Right ventricle myocardium inferior (tissue), 1 donor: Measurements from ENCODE around the gene MUC5AC. TPM values are rescaled to one million over a fixed set of nuclear protein-coding genes. Genes with fewer than 3 reads are reported as not detected.
"Not testable (repeated sequence)": the region's sequence is repeated elsewhere in the genome, so short reads cannot be mapped to it uniquely, and the experiment has no call there.

Source experiments
- ATAC-seq: fragments of 200-7000 bp; cut with Tn5 transposase; one replicate; pipeline ENCODE4 v1.9.1; 2020; ENCODE audit warnings: mild to moderate bottlenecking, moderate library complexity
- DNase-seq: peaks from one replicate; pipeline ENCODE4 v3.0.0; 2021; ENCODE audit errors: missing footprints
- intact Hi-C: fragments of 100-400 bp; cut with DNase I; formaldehyde crosslinking; loops from one replicate; pipeline ENCODE4 v1.11.0; 2022
- total RNA-seq: library from RNA; stranded (reverse); fragmentation: NEBNext Ultra II Directional; extraction: Animal tissue kit (Norgen Biotek cat#: 25700); gene quantifications from one replicate; pipeline ENCODE4 v1.2.1, GENCODE V29; 2021
- donor health status: DM: no; HTN: yes; CAD: no; lungs with severe emphysema.

MUC5AC gene
- total RNA-seq, 1 donor from 2014 or later: not detected

- intact Hi-C loops: no loop called here
- no peak for ATAC-seq
- peak; percentile 61 for DNase-seq
These were observed 79.4 kb downstream of the MUC5AC start for GRCh38 chr11:1237128-1237580.

DNA sequence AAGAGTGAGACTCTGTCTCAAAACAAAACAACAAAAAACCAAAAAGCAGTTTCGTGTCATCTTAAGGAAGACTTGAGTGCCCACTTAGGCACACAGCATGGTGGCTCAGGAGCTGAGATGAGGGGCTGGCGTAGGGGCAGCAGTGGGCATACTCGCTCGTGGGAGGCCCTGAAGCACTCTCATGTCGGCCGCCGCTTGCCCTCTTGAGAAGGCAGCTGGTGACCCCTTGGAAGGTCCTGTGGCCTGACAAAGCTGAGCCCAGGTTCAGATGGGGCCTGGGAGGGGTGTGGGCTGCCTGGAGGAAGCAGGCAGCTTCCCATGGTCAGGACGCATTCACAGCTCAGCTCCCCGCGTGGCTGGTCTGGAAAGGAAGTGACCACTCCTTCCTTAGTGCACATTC, 80.1 kb downstream of the MUC5AC start:
- intact Hi-C loops: no loop called here
- DNase-seq: peak; percentile 37
- ATAC-seq: no peak

DNA sequence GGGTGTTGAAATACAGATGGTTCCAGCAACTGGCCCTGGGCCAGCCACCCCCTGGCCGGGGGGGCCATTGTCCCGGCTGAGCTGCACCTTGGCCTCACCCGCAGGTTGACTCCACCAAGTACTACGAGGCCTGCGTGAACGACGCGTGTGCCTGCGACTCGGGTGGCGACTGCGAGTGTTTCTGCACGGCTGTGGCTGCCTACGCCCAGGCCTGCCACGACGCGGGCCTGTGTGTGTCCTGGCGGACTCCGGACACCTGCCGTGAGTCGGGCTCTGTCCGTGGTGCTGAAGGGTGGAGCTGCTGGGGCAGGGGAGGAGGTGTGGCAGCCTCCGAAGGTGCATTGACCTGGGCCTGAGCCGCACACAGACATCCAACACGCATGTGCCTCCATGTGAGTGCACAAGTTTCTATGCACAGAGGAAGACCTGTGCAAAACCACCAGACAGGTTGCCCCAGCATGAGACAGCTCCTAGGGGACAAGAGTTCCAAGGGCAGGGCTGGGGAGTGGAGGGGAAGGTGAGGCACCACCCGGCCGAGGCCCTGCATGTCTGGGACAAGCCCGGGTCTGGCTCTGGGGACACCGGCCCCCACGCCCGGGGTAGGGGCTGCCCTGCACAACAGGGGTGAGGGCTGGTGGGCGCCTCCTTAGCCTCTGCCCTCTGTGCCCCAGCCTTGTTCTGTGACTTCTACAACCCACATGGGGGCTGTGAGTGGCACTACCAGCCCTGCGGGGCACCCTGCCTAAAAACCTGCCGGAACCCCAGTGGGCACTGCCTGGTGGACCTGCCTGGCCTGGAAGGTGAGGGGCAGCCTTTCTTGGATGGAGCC, 81.2 kb downstream of the MUC5AC start:
- peak; percentile 41 for DNase-seq
- peak; percentile 30 for ATAC-seq
- intact Hi-C loops: no loop called here

- intact Hi-C loops: no loop called here
- DNase-seq (peak; percentile 44), ATAC-seq (no peak)
These were observed 81.9 kb downstream of the MUC5AC start for GRCh38 chr11:1239596-1240205.

- DNase-seq (peak; percentile 44), ATAC-seq (no peak)
- intact Hi-C loops: no loop called here
These were observed 83.0 kb downstream of the MUC5AC start for GRCh38 chr11:1240771-1241170.

DNA sequence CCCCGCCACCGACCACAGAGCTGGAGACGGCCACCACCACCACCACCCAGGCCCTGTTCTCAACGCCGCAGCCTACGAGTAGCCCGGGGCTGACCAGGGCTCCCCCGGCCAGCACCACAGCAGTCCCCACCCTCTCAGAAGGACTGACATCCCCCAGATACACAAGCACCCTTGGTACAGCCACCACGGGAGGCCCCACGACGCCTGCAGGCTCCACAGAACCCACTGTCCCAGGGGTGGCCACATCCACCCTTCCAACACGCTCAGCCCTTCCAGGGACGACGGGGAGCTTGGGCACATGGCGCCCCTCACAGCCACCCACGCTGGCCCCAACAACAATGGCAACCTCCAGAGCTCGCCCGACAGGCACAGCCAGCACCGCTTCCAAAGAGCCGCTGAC, 84.0 kb downstream of the MUC5AC start:
- DNase-seq: no peak
- intact Hi-C loops: no loop called here
- no peak for ATAC-seq

GRCh38 chr11:1242289-1242688, 84.5 kb downstream of the MUC5AC start:
- no peak for ATAC-seq
- peak; percentile 11 for DNase-seq
- intact Hi-C loops: no loop called here

DNA sequence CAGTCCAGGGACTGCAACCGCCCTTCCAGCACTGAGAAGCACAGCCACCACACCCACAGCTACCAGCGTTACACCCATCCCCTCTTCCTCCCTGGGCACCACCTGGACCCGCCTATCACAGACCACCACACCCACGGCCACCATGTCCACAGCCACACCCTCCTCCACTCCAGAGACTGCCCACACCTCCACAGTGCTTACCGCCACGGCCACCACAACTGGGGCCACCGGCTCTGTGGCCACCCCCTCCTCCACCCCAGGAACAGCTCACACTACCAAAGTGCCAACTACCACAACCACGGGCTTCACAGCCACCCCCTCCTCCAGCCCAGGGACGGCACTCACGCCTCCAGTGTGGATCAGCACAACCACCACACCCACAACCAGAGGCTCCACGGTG, 85.0 kb downstream of the MUC5AC start:
- ATAC-seq, intact Hi-C loops: not testable (repeated sequence)
- DNase-seq: peak; percentile 9

- intact Hi-C loops, ATAC-seq: not testable (repeated sequence)
- DNase-seq: peak; percentile 7
These were observed 85.8 kb downstream of the MUC5AC start for GRCh38 chr11:1243521-1243920.

- intact Hi-C loops, ATAC-seq: not testable (repeated sequence)
- DNase-seq: peak; percentile 27
These were observed 86.8 kb downstream of the MUC5AC start for GRCh38 chr11:1244557-1244956.

DNA sequence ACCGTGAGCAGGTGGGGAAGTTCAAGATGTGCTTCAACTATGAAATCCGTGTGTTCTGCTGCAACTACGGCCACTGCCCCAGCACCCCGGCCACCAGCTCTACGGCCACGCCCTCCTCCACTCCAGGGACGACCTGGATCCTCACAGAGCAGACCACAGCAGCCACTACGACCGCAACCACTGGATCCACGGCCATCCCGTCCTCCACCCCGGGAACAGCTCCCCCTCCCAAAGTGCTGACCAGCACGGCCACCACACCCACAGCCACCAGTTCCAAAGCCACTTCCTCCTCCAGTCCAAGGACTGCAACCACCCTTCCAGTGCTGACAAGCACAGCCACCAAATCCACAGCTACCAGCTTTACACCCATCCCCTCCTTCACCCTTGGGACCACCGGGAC, 88.0 kb downstream of the MUC5AC start:
- intact Hi-C loops: not testable (repeated sequence)
- DNase-seq: peak; percentile 5

GRCh38 chr11:1246301-1246700, 88.5 kb downstream of the MUC5AC start:
- ATAC-seq, DNase-seq, intact Hi-C loops: not testable (repeated sequence)

More for the DNA sequence above, 88.0 kb downstream of the MUC5AC start:
- not testable (repeated sequence) for ATAC-seq

- ATAC-seq, intact Hi-C loops: not testable (repeated sequence)
- DNase-seq: peak; percentile 43
These were observed 89.3 kb downstream of the MUC5AC start for GRCh38 chr11:1247026-1247425.

DNA sequence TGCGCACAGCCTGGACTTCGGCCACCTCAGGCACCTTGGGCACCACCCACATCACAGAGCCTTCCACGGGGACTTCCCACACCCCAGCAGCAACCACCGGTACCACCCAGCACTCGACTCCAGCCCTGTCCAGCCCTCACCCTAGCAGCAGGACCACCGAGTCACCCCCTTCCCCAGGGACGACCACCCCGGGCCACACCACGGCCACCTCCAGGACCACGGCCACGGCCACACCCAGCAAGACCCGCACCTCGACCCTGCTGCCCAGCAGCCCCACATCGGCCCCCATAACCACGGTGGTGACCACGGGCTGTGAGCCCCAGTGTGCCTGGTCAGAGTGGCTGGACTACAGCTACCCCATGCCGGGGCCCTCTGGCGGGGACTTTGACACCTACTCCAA, 91.2 kb downstream of the MUC5AC start:
- ATAC-seq, DNase-seq, intact Hi-C loops: not testable (repeated sequence)

DNA sequence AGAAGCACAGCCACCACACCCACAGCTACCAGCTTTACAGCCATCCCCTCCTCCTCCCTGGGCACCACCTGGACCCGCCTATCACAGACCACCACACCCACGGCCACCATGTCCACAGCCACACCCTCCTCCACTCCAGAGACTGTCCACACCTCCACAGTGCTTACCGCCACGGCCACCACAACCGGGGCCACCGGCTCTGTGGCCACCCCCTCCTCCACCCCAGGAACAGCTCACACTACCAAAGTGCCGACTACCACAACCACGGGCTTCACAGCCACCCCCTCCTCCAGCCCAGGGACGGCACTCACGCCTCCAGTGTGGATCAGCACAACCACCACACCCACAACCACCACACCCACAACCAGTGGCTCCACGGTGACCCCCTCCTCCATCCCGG, 92.7 kb downstream of the MUC5AC start:
- intact Hi-C loops: not testable (repeated sequence)
- peak; percentile 35 for DNase-seq

More for the DNA sequence above, 92.7 kb downstream of the MUC5AC start:
- ATAC-seq: not testable (repeated sequence)

Other genes with a start within 250 kb of the MUC5AC start
- gene CHID1, start 247.1 kb upstream of the MUC5AC start, total RNA-seq: 49.4 TPM
- 51.7 TPM for gene AP2A2, start 232.1 kb upstream of the MUC5AC start, total RNA-seq
- not detected for gene MUC6, start 121.2 kb upstream of the MUC5AC start, total RNA-seq
- not detected for gene MUC2, start 83.1 kb upstream of the MUC5AC start, total RNA-seq
- not detected for gene MUC5B, start 65.1 kb downstream of the MUC5AC start, total RNA-seq
- 46.8 TPM for gene TOLLIP, start 151.7 kb downstream of the MUC5AC start, total RNA-seq
- 1.4 TPM for gene BRSK2, start 232.0 kb downstream of the MUC5AC start, total RNA-seq